GM12873 (cell line): Measurements from ENCODE around the gene FOSL2.

ENCODE experiments used
- CTCF ChIP-seq: IDR thresholded peaks from 2 replicates; pipeline ENCODE4 v1.5.1; 2012; ENCODE audit warnings: low read depth, mild to moderate bottlenecking, moderate library complexity, low read length, control low read depth; ENCODE audit not compliant: insufficient read depth; ENCODE audit errors: missing control alignments

The FOSL2 gene

GRCh38 chr2:28463211-28463816, 70.7 kb downstream of the FOSL2 start:
- no peak for TF ChIP-seq CTCF

- no peak for TF ChIP-seq CTCF
Measured at GRCh38 chr2:28463893-28464292, 71.2 kb downstream of the FOSL2 start.

- no peak for TF ChIP-seq CTCF
Measured at GRCh38 chr2:28465148-28465885, 72.7 kb downstream of the FOSL2 start.
